Prostate gland (tissue), 2 donors: ENCODE results near the gene TBX21. TPM values are rescaled to one million over a fixed set of nuclear protein-coding genes. Genes with fewer than 3 reads are reported as not detected.

Experiments
- DNase-seq: peaks from one replicate; pipeline ENCODE4 v3.0.0-alpha.2; 2019; ENCODE audit warnings: low spot score
- H3K27ac ChIP-seq, 2 donors: fragments of 200-600 bp; sonication (generic); 2 replicates each; pipeline ENCODE4 v1.5.1; 2017 to 2019
- H3K27me3 ChIP-seq: fragments of 200-600 bp; sonication (generic); replicated peaks from 2 replicates; pipeline ENCODE4 v1.5.1; 2019; ENCODE audit not compliant: insufficient read depth
- H3K36me3 ChIP-seq, 2 donors: fragments of 200-600 bp; sonication (generic); 1 replicate in 1 of 2; 2 replicates in 1 of 2; pipeline versions ENCODE4 v1.5.1 to v1.8.1; 2017 to 2019
- H3K4me1 ChIP-seq: fragments of 200-600 bp; sonication (generic); replicated peaks from 2 replicates; pipeline ENCODE4 v1.5.1; 2019
- H3K4me3 ChIP-seq, 2 donors: fragments of 200-600 bp; sonication (generic); 2 replicates each; pipeline ENCODE4 v1.5.1; 2017 to 2019
- H3K9me3 ChIP-seq: fragments of 200-600 bp; sonication (generic); 2 replicates; pipeline ENCODE4 v1.5.1; 2017
- POLR2A ChIP-seq: fragments of 450-650 bp; IDR thresholded peaks from one replicate; pipeline ENCODE4 v1.6.1; 2016; ENCODE audit warnings: antibody characterized with exemption, mild to moderate bottlenecking
- POLR2AphosphoS5 ChIP-seq: sonication (generic); formaldehyde crosslinking; IDR thresholded peaks from one replicate; pipeline ENCODE4 v1.6.1; 2017; ENCODE audit warnings: antibody characterized with exemption
- WGBS: methylation state at CpG from one replicate; pipeline ENCODE4 v1.1.5; 2018; 5-methylcytosine and 5-hydroxymethylcytosine counted together
- intact Hi-C: fragments of 100-400 bp; cut with DNase I; formaldehyde crosslinking; loops from one replicate; pipeline ENCODE4 v1.14.2; 2022
- total RNA-seq, 2 donors: library from RNA; depleted of rRNA; stranded (reverse); fragments of >200 nt; gene quantifications; one replicate each; pipeline ENCODE4 v1.1.0, GENCODE V29; 2016
- TF ChIP-seq, protein P1 (sequence below), 4 experiments: fragments of 200-600 bp in 2 of 4; fragments of 450-650 bp in 2 of 4; sonication (generic) in 2 of 4; IDR thresholded peaks; 1 replicate in 3 of 4; 2 replicates in 1 of 4; pipeline ENCODE4 v1.5.1; 2016 to 2019; ENCODE audit warnings: antibody characterized with exemption in 4 of 4, mild to moderate bottlenecking in 2 of 4, moderate library complexity in 2 of 4

TBX21 gene
- total RNA-seq, 2 donors from 2014 or later = 0.27 to 0.45 TPM

DNA sequence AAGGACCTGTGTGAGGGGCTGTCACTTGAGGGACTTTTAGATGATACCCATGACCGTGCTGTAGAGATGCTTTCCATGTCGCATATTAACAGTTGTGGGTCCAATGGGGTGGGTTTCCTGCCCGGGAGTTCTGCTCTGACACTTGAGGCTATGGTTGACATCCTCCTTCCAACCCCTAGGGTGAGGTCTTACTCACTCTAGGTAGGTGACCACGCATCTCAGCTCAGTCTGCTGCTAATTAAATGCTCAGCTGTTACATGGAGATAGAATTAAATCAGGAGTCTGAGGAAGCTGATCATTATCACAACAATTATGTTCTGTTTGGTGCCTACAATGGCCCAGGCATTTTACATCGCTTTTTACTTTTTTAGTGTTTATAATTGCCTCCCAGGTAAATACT lies 48.4 kb downstream of the TBX21 start:
- no peaks in the 10 kb centered on the region for H3K27me3 ChIP-seq
- WGBS = 58% methylated on average over 5 of the region's 5 CpGs
- H3K4me1 ChIP-seq = no peaks in the 10 kb centered on the region
- no peaks in the 10 kb centered on the region for H3K36me3 ChIP-seq
- H3K4me3 ChIP-seq = no peak overlapping the region
- H3K9me3 ChIP-seq = no peaks in the 10 kb centered on the region
- intact Hi-C loops = no loop called here
- DNase-seq = no peak
- TF ChIP-seq POLR2AphosphoS5 (no peak), POLR2A (no peak)
- TF ChIP-seq, protein P1, sequence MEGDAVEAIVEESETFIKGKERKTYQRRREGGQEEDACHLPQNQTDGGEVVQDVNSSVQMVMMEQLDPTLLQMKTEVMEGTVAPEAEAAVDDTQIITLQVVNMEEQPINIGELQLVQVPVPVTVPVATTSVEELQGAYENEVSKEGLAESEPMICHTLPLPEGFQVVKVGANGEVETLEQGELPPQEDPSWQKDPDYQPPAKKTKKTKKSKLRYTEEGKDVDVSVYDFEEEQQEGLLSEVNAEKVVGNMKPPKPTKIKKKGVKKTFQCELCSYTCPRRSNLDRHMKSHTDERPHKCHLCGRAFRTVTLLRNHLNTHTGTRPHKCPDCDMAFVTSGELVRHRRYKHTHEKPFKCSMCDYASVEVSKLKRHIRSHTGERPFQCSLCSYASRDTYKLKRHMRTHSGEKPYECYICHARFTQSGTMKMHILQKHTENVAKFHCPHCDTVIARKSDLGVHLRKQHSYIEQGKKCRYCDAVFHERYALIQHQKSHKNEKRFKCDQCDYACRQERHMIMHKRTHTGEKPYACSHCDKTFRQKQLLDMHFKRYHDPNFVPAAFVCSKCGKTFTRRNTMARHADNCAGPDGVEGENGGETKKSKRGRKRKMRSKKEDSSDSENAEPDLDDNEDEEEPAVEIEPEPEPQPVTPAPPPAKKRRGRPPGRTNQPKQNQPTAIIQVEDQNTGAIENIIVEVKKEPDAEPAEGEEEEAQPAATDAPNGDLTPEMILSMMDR (IDR thresholded peaks at IDR 0.05) = no peak
- no peak overlapping the region for H3K27ac ChIP-seq

DNA sequence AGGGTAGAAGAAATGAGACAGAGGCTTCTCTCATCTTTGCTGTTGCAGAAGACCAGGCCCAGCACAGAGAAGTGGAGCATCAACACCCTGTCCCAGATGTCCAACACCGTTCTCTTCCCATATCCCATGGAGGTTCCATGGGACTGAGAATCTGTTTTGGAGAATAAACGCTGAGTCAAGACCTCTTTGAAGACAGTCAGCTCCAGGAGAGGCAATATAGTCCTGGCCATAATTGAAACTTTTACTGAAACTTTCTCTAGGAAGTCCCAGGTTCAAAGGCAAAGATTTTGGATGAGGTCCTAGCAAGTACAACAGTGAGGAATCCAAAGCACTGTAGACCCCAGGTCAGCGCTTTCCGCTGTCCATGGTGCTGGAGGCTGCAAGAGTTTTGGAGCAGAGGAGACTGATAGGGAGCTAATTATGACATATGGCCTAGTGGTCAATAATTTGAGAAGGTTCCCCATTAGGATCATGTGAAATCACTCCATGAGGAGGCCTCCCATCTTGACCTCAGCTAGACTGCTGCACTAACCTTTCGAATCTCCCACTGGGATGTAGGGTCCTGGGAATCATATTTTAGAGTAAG lies 52.6 kb downstream of the TBX21 start:
- no peak overlapping the region for H3K27ac ChIP-seq
- intact Hi-C loops = no loop called here
- 37% methylated on average over 5 of the region's 5 CpGs for whole genome bisulfite sequencing
- TF ChIP-seq POLR2AphosphoS5 (no peak), POLR2A (no peak)
- TF ChIP-seq, protein P1 (IDR thresholded peaks at IDR 0.05) = no peak
- H3K9me3 ChIP-seq = no peaks in the 10 kb centered on the region
- H3K36me3 ChIP-seq = no peaks in the 10 kb centered on the region
- peaks cover 5% of the 10 kb centered on the region for H3K27me3 ChIP-seq
- H3K4me1 ChIP-seq = peaks cover 3% of the 10 kb centered on the region
- H3K4me3 ChIP-seq = no peak overlapping the region
- no peak for DNase-seq

DNA sequence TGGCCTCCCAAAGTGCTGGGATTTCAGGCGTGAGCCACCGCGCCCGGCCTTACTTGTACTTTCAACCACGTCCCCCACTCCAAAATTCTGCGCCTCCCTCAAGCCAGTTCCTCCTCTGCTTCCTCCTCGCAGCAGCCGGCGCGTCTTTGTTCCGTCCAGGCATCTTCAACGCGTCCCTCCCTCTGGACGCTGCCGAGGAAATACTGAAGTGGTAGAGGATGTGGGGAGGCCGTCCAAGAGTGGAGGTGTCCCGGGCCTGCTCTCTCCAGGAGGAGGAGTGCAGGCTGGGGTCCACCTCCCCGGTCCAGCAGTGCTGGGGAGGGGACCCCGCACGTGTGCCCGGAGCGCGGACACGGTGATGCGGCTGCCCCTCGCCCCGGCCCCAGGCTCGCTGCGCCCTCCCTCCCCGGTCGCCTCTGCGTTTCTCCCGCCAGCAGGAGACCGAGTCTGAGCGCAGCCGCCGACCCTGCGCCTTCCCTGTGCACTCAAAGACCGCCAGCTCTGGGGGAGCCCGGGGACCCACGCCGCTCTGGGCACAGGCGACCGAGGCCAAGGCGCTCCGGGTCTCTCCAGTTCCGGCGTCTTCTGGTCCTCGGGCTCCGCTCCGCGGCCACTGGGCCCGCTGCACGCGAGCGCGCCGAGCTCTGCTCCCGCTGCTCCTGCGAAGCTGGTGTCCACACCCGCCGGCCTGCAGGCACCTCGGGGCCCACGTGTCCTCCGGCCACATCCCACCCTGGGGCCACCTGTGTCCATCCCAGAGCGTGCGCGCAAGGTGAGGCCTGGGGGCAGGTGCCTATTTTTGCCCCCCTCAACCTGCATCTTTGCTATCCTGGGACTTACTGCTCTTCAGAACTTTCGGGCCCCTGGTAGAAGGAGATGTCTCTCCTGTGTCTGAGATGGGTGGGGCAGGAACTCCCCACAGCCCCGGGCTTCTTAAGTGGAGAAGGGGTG lies 56.9 kb downstream of the TBX21 start:
- intact Hi-C loops = loop anchor here (5.0 kb wide), 1 partner anchor 128 kb away; no protein-coding TSS in a partner anchor
- H3K4me1 ChIP-seq = peaks cover 3% of the 10 kb centered on the region
- H3K9me3 ChIP-seq = no peaks in the 10 kb centered on the region
- 2% methylated on average over 61 of the region's 70 CpGs for WGBS
- DNase-seq = no peak
- no peak overlapping the region for H3K27ac ChIP-seq
- H3K27me3 ChIP-seq = peaks cover 10% of the 10 kb centered on the region
- peak overlapping the region; percentile 7 to 24 for H3K4me3 ChIP-seq
- H3K36me3 ChIP-seq = no peaks in the 10 kb centered on the region
- TF ChIP-seq POLR2AphosphoS5 = no peak
- TF ChIP-seq, protein P1 (IDR thresholded peaks at IDR 0.05) = peak in 2 of 4 experiments; percentile 37 to 41

DNA sequence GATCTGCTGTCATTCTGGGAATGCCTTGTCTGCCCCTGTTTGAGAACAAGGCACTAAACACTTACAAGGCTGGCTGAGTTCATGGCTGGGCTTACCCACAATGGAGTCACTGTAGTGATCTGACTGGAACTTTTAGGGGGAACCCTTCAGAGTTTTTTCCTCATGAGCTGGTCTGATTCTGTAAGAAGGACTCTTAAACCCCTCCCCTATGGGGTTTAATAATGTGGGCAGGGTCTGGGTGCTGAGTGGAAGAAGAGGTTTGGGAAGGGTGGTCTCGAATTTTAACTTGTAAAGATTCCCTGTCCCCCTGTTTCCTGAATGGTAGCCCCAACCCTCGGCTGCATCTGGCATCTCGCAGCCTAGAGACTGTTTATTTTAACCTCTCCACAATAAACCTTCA lies 58.0 kb downstream of the TBX21 start:
- Histone ChIP-seq H3K9me3 (no peaks in the 10 kb centered on the region), H3K4me1 (peaks cover 3% of the 10 kb centered on the region), H3K27ac (no peak overlapping the region), H3K36me3 (no peaks in the 10 kb centered on the region), H3K4me3 (no peak overlapping the region), H3K27me3 (peaks cover 10% of the 10 kb centered on the region)
- WGBS = 31% methylated on average over 3 of the region's 3 CpGs
- no peak for DNase-seq
- intact Hi-C loops = loop anchor here (5.0 kb wide), 1 partner anchor 129 kb away; no protein-coding TSS in a partner anchor
- TF ChIP-seq POLR2A = no peak
- TF ChIP-seq, protein P1 (IDR thresholded peaks at IDR 0.05) = no peak
- no peak for TF ChIP-seq POLR2AphosphoS5
